Measurements from ENCODE around the gene SAMD1.

Gene SAMD1

DNA sequence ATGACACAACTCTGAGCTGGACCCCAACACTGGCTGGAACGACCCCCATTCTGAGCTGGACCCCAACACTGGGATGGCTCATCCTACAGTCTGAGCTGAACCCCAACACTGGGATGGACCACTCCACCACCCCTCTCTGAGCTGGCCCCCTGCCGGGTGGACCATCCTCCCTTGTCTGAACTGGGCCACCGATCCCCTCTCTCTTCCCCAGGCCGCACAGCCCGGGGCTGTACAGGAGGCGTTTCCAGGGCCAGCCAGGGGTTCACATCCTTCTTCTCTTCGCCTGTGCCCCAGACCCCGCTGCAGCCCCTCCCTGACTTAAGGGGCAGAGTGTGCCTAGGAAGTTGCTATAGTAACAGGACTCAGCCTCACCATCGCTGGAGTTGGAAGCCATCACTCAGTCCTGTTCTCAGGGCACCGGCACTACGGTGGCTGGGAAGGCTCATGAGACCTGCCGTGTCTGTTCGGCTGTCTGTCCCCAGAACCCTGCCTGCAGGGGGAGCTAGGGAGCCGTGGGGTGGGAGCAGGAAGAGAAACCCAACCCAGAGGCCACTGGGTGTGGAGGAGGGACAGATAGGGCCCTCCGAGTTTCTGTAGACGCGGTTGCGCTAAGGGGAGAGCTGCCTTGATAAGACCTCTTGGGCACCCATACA is 23.3 kb upstream of the SAMD1 start:
- DNase-seq (ENCODE audit: low spot score) = no peak

DNA sequence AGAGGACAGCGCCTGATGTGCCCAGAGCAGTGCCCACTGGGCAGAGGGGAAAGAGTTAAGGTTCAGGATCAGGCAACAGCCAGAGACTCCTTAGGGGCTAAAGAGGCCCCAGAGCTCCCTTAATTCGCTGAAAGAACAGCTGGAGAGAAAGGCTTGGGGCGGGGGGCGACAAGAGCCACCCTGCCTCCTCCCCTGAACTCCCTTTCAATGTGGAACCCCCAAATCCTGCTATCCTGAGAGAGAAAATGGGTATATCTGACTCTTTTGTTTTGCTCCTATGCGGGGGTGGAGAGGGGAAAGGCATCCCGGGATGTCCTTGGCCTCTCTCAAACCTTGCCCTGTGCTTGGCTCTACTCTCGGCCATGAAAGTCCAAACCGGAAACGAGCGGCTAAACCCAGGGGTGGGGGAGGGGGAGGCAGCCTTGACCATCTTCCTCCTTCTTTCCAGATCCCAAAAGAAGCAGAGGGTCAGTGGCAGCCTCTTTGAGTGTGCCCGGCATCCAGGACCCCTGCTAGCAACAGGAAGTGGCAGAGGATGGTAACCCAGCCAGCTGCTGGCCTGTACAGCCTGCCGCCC is 22.3 kb upstream of the SAMD1 start:
- peak; percentile 51 for DNase-seq (ENCODE audit: low spot score)

DNA sequence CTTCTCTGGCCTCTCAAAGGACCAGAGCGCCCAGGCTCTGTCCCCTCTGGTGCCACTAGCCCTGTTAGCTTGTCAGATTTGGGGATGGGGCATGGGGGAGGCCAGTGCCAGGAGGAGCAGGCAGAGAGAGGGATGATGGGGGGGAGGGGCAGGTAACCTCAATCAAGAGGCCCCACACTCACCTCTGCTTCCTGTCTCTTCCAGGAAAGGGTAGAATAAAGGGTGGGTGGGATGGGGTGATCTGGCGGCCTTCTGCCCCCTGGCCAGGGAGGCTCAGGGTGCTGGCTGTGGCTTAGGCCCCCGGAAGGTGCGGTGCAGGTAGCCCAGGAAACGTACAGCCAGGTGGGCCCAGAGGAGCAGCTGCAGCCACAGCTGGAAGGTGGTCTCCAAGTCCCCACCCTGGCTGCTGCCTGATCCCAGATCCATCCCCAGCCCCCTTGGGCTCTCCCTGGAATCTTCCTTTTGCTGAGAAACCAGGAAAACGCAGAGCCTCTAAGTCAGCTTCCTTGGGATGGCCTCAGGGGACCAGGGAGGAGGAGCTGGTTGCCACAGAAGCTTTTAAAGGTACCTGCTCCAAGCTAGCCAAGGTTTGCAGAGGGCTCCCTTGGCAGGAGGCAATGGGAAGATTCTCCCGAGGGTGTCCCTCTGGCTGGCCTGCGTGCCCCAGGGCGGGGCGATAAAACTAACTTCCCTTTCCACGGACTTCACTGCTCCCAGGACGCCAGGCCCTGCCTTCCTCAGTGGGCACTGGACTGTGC is 21.7 kb upstream of the SAMD1 start:
- DNase-seq (ENCODE audit: low spot score) = no peak

DNA sequence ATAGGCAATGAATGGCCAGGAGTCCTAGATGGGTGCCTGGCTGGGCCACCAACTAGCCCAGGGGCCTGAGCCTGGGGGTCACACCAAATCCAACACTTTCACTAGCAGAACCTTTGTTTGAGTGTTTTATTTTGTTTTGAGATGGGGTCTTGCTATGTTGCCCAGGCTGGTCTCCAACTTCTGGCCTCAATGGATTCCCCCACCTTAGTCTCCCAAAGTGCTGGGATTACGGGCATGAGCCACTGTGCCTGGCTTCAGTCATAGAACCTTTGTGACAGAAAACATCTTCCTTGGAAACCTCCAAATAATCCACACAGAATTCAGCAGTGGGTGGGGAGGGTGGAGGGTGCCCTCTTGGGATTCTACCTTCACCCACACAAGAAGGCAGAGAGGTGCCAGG is 20.9 kb upstream of the SAMD1 start:
- no peak for DNase-seq (ENCODE audit: low spot score)

DNA sequence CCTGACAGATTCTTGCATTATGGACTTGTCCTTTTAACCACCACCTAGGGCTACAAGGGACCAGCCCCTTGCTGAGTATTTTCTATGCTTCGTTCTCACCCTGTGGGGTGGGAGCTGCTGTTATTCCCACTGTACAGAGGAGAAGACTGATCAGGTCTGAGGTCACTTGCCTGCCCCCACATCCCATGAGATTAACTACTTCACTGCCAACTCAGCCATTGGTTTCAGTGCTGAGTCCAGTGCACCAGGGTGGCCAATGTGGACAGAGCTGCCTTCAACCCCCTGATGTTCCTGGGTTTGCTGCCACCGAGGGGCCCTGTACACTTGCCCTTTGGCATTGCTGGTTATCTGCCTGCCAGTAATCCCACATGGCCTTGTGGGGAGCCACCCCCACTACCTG is 20.1 kb upstream of the SAMD1 start:
- DNase-seq (ENCODE audit: low spot score) = no peak

DNA sequence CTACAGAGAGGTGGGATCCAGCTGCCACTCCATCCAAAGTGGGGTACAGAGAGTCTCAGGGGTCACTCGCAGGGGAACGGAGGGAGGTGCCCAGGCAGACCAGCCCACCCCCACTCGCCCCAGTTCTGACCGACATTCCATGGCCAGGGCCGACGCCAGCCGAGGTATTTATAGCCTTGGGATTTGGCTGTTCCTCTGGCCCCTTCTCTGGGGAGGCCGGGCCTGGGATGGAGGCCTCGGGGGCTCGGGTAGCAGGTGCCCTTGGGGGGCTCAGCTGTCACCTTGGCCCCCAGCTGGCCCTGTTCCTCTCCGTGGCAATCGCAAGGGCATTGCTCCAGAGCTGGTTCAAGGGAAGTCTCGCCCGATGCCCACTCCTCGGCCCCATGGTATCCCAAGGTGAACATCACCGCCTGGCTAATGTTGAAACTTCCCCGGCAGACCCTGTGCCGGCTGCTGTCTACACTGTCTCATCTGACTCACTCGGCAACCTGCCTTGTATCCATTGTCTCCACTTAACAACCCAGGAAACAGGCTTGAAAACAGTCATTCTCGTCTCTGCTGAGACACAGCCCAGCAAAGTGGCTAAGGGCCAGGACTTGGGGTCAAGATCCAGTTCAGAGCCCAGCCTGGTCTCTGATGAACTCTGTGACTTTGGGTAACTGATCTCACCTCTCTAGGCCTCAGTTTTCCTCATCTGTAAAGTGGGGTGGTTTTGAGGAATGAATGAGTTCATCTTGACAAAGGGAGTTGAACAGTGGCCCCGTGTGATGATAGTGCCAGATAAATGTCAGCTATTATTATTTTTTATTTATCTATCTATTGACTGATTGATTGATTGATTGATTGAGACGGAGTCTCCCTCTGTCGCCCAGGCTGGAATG is 17.3 kb upstream of the SAMD1 start:
- peak; percentile 77 for DNase-seq (ENCODE audit: low spot score)

DNA sequence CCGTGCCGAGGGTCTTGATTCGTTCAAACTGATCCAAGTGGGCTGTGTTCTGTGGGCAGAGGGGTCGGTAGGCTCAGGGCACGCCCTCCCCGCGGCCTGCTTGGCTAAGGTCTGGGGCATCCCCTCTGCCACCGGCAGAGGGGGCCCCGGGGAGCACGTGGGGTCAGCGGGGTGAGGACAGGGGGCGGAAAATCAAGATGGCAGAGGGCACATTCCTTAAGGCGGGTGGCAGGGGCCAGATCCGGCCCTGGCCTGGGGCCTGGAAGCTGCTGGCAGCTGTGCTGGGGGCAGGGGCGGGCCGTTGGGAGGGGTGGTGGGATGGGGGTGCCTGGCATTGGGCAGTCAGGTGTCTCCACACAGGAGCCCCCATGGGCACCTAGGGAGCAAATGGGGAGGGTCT is 16.3 kb upstream of the SAMD1 start:
- DNase-seq (ENCODE audit: low spot score) = no peak

DNA sequence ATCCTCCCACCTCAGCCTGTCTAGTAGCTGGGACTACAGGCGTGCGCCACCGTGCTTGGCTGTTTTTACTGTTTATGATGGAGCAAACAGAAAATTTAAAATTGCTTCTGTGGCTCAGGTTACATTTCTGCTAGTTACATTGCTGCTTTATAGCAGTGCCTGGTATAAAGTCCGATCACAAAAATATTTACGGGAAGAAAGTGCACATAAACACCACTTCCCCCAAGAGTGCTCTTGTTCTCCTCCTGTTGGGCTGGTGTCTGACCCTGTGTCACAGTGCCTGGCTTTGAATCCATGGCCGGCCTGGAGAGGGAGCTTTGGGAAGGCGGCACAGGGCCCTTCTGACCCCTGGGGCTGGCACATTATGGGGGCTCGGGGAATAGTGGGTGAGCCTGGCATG is 15.1 kb upstream of the SAMD1 start:
- DNase-seq (ENCODE audit: low spot score) = no peak

DNA sequence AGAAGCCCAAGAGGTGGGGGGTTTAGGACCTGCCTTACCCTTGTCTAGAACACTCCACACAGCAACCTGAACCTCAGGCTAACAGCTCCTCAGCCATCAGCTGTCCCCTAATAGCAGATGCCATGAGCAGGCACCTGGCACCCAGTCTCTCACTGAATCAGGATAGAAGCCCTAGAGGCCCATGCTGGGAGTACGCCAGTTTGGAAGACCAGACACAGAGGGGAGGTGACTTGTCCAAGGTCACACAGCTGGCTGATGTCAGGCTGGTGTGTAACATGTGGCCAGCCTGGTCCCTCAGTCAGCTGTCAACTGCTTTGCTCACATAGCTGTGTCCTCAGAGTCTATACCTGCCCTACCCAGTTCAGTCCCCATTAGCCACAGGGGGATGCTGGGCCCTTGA is 12.8 kb upstream of the SAMD1 start:
- no peak for DNase-seq (ENCODE audit: low spot score)

DNA sequence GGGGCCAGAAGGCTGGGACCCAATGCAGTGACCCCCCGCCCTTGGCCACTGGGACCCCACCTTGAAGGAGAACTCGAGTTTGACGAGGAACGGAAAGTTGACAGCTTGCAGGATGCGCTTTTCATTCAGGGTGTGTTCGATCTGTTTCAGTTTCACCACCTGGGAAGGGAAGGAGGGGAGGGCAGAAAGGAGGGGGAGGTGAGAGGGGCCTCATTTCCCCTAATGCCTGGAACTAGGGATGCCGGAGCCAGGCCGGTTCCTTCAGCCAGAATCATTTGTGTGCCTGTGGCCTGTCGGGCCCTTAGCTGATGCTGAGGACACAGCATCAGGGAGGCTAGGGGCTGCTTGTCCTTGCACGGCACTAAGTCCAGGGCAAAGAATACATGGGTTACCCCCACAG is 12.2 kb upstream of the SAMD1 start:
- no peak for DNase-seq (ENCODE audit: low spot score)

DNA sequence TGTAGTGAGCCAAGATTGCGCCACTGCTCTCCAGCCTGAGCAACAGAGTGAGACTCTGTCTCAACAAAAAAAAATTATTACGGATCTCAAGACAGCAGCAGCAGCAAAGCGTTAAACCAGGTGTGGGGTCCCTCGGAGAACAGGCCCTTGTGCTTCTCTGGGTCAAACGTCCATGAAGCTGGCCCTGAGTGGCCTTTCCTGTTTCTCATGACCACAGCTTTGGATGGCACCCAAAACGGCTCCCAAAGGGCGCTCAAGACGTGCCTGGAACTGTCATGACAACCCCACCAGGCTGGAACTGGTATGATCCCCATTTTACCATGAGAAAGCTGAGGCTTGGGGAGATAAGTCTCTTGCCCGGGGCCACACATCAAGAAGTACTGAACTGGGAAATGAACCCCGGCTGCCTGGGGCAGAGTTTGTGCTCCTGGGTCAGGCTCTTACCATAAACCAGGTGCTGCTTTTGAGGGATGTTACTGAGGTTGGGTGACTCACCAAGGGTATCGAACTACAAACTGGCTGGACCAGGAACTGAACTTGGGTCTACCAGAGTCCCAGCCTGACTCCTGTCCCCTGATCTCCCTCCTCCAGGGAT is 11.6 kb upstream of the SAMD1 start:
- DNase-seq (ENCODE audit: low spot score) = no peak

DNA sequence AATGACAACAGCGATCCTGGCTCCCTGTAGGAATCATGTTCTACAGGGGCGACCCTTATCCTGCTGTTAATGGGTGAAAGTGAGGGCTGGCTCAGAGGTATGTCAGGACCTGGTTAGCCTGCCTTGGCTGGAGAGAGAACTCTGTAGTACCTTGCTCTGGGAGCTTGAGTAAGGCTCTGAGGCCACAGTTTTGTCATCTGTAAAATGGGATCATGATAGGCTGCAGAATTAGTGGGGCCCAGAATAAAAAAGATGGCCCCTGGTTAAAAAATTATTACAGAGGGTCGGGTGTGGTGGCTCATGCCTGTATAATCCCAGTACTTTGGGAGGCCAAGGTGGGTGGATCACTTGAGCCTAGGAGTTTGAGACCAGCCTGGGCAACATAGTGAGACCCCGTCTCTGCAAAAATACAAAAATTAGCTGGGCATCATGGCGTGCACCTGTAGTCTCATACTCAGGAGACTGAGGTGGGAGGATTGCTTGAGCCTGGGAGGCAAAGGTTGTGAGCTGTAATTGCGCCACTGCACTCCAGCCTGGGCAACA is 10.5 kb upstream of the SAMD1 start:
- no peak for DNase-seq (ENCODE audit: low spot score)

DNA sequence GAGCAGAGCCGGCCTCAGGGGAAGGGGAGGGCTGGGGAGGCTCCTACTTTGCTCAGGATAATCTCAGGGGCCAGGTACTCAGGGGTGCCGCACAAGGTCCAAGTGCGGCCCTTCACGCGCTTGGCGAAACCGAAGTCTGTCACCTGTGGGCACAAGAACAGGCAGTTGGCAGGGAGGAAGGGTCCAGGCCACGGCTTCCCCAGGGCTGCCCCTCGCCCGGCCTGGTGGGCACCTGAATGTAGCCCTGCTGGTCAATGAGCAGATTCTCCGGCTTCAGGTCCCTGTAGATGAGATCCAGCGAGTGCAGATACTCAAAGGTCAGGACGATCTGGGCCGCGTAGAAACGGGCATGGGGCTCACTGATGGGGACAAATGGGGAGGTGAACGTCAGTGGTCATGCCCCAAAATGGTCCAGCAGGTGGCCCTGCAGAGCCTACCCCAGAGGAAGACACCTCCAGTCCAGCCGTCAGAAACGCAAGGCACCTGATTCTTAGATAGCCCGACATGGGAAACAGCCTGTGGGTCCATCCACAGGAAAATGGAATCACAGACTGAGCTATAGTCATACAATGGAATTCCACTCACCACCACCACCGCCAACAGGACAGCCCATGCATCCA is 7.1 kb upstream of the SAMD1 start:
- DNase-seq (ENCODE audit: low spot score) = no peak

DNA sequence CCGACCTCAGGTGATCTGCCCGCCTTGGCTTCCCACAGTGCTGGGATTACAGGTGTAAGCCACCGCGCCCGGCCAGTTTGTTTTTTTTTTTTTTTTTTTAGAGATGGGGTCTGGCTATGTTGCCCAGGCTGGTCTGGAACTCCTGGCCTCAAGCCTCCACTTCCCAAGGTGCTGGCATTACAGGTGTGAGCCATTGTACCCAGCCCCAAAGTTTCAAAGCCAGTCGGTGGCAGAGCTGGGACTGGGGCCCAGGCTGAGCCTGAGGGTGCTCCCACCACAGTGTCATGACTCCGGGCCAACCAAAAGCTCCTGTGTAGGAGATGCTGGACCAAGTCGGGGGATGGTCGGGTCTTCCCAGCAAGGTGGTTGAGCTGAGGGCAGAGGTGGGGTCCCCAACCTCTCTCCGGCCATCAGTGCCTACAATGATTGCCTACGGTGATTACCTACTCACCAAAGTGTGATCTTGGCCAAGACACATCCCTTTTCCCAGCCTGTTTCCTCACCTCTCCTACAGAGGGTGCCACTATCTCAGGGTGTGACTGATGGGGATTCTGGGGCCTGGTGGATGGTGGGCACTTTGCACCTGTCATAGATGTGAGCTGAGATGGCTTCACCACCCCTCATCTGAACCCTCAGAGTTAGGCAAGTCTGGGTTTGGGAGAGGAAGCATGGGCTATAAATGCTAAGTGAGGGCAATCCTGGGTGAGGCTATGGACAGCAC is 5.9 kb upstream of the SAMD1 start:
- no peak for DNase-seq (ENCODE audit: low spot score)

DNA sequence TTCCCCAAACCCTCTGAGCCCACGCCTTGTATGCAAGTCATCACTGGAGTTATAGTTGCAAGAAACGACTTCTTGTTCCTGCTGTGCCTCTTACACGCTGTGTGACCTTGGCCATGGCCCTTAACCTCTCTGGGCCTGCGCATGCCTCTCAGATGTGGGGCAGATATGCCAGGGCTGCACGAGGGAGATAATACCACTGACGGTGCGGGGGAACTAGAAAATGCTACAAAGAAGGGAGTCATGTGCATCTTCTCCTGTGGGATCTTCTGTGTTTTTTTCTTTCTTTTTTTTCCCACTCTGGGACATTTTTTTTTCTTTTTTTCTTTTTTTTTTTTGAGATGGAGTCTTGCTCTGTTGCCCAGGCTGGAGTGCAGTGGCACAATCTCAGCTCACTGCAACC is 4.3 kb upstream of the SAMD1 start:
- no peak for DNase-seq (ENCODE audit: low spot score)

DNA sequence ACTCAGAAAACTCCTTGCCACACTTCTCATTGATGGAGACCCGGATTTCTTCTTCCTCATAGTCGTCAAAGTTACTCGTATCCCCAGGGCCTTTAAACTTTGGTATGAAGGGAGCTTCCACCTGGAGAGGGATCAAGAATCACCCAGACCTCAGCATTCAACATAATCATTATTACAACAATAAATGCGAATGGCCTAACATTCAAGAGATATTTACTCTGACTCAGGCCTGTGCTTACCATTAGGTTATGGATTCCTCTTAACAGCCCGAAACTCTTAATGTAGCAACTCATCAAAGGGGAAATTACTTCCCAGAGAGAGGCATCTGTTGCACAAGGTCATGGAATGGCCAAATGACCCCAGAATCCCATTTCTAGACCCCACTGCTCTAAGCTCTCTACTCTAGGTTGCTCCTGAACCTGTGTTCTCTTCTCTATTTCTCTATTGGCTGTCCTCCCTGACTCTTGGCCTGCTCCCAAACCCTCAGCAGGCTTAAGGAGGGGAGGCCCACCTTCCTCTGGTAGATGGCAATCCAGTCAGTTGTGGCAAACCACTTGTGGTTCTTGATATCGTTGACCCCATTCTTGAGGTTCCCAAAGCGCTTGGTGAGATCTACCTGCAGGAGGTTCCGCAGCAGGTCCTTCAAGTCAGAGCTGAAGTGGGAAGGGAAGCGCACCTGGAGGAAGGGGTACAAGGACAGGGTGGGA is 2.7 kb upstream of the SAMD1 start:
- DNase-seq (ENCODE audit: low spot score) = no peak

DNA sequence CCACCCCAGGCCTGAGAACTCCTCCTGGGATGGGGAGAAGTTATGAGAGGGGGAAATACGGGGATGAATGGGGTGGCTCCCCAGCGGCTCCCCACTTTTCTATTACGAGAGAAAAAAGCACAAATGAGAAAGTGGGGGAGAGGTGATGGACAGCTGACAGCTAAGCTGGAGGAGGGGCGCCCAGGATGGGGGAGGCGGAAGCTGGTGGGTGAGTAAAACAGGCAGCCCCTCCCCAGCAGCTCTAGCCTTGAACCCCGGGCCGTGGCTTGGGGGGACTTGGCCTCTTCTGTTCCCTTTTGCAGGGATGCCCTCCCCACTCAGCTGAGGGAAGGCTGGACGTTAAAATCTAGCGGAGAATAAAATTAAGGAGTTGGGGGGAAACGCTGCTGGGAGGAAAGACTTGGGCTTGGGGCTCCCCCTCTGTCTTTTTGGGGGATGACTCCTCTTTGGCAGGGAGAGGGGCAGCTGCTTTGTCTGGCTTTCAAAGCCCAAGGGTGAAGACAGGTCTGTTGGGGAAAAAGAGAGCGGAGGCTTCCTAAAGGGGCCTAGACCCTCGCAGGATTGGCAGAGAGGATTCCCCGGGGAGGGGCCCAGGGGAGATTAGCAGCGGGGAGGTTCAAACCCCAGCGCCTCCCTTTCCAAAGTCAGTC is 1.4 kb upstream of the SAMD1 start:
- peak; percentile 29 for DNase-seq (ENCODE audit: low spot score)

DNA sequence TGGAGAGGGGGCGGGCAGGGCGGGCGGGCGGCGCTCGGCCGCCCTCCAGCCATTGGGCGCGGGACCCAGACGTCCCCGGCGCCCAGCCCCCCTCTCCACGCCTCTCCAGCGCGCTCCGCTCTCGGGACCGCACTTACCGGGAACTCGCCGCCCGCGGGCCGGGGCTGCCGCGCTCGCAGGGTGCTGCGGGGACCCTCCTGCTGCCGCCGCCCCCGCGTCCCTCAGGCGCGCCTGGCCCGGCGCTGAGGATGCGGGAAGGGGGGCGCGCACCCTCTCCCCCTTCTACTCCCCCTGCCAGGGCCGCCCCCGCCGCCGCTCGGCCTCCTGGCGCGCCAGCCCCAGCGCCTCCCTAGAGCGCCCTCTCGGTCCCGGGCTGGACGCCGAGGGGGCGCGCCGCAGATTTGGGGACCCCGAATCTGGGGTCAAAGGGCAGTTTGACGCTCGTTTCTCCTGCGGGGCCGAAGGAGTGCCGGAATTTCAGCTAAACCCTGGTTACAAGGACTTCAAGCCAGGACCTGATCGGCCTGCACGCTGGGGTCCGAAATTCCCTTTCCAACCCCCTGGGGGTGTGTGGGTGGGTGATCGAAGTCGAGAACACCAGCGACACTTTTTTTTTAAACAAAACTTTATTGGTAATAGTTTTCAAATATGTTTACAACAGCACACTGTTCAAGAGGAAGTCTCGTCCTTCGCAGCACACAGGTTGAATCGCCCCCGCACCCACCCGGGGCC is 696 bp upstream of the SAMD1 start:
- DNase-seq (ENCODE audit: low spot score) = peak; percentile 92

Data from AG08396 (cell line).